NCI-H146 treated with DMSO at 0.1 percent for 48 hours (cell line): ENCODE measurements around the gene MICAL3.
"Not testable (repeated sequence)": the region's sequence is repeated elsewhere in the genome, so short reads cannot be mapped to it uniquely, and the experiment has no call there.

Experiments
- DNase-seq: peaks from one replicate; lab custom pipeline; 2025; ENCODE audit not compliant: unreplicated experiment; lab: John Stamatoyannopoulos, UW

The MICAL3 gene

DNA sequence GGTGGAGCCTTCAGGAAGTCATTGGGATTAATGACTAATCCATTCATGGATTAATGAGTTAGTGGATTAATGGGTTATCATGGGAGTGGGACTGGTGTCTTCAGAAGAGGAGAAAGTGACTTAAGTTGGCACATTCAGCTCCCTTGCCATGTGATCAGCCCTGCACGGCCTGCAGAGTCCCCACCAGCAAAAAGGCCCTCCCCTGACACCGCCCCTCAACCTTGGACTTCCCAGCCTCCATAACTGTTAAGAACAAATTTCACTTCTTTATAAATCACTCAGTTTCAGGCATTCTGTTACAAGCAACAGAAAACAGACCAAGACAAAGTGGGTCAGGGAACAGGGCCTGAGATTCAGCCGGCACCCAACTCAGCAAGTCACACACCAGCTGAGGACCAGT is 85.3 kb downstream of the MICAL3 start:
- no peak for DNase-seq

- no peak for DNase-seq
Measured at GRCh38 chr22:17938484-17938924, 85.9 kb downstream of the MICAL3 start.

- DNase-seq, result not testable (repeated sequence)
Measured at GRCh38 chr22:17932457-17932856, 91.9 kb downstream of the MICAL3 start.

DNA sequence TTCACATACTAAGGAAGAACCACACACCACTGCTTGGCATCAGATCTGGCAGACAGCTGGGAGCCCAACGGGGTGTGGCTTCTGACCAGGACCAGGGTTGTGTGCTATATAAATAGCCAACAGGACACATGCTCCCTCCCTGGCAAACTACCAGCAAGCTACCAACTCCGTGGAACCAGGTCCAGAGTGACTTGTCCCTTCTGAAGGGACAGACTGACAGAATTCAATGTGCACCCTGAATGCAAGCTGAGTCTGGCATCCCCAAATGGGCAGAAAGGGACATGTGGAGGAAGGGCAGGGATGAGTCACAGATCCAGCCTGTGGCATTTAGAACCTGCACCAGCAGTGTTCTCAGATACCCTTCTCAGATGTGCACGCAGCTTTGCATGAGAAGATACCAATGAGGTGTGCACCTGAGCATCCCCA is 92.9 kb downstream of the MICAL3 start:
- DNase-seq, result no peak

DNA sequence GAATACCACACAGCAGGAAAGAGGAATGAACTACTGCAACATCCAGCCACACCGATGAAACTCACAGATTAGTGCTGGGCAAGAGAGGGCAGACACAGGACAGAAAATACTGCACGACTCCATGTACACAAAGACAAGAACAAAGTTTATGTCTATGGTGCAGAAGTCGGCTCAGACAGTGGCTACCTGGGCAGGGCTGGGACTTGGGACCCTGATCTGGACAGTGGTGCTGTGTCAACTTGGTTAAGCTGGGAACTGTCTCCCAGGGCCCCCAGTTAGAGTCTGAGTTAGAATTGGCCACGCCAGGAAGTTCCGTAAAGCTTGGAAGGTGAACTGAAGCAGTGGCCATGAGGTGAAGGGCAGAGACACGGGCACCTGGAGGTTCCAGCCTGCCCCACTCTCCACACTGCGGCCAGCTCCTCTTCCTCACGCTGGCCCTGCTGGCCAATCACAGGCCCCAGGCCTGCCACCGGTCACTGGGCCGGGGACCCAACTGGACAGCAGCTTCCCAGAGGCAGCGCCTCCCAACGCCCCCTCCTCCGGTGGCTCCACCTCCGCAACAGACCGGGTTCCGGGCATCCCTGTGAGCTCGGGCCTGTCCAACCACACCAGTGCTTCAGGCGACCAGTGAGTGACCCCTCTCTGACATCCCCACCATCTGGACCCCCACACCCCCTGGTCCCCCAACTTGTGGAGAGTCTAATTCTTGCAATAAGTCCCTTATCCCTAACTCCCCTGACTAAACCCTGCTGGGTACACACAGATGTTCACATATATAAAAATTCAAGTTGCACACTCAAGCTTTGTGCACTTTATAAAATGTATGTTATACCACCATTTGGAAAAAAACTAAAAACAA is 93.7 kb downstream of the MICAL3 start:
- no peak for DNase-seq

- DNase-seq, result no peak
Measured at GRCh38 chr22:17929909-17930308, 94.5 kb downstream of the MICAL3 start.

DNA sequence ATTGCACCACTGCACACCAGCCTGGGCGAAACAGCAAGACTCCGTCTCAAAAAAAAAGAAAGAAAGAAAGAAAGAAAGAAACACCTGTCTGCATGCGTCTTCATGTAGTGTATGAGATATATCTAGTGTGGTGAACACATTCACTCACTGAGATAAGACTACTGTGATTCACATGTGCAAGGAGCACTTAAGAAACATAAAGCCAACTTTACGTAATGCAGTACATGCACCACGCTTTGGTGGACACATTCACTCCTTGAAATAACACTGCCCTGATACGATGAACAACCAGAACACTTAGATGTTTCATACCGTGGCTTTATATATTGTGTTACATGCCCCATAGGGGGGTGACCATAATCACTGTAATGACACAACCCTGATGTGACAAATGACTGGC is 96.0 kb downstream of the MICAL3 start:
- DNase-seq, result no peak

DNA sequence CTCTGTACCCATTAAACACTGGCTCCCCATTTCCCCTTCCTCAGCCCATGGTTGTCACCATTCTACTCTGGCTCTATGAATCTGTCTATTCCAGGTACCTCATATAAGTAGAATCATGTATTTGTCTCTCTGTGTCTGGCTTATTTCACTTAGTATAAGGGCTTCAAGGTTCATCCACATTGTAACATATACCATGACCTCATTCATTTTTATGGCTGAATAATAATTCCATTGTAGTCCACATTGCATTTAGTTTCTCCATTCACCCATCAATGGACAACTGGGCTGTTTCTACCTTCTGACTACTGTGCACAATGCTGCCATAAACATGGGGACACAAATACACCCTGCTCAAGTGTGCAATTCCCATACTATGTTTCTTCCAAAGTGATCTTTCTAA is 97.3 kb downstream of the MICAL3 start:
- DNase-seq, result no peak

GRCh38 chr22:17926516-17926915 is 97.8 kb downstream of the MICAL3 start:
- DNase-seq, result no peak

DNA sequence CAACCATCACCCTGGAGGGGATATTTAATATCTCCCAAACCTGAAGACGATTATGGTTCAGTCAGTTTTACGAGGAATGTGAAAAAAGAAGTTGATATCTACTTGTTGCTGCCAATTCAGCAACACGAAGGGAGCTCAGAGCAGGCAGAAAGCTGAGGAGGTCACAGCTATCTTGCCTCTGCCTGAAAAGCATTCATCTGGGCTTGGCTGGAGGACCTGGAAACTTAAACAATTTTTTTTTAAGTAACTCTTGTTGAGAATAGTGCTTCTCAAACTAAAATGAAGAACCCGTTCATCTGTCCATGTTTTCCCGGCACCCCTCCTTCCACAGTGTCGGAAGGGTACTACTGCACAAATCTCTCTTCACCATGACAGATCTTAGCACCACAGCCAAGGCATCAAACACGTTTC is 98.9 kb downstream of the MICAL3 start:
- no peak for DNase-seq

DNA sequence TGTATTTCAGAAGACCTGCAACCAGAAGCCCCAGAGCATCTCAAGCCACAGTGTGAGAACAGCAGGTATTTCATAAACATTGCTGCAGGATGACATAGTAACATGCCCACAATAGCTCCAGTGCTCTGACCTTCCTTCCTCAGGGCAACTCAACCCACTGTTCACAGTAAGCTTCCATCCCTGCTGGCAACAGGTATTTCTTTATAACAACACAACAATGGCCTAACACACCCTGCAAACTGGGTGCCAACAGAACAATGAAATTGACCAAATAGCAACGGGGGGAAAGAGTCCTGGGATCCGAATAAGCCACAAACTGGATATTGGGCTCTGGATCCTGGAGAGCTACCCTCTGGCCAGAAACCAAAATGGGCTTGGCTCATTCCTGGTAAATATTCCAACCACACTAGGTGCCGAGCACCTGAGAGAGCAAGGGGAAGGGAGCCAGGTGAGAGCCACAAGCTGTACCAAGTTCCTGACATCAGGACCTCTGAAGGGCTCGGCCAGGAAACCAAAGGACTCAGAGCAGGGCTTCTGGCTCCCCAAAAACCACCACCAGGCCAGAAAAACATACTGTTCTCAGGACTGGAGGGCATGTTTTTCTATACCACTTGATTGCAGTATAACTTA is 99.5 kb downstream of the MICAL3 start:
- no peak for DNase-seq

DNA sequence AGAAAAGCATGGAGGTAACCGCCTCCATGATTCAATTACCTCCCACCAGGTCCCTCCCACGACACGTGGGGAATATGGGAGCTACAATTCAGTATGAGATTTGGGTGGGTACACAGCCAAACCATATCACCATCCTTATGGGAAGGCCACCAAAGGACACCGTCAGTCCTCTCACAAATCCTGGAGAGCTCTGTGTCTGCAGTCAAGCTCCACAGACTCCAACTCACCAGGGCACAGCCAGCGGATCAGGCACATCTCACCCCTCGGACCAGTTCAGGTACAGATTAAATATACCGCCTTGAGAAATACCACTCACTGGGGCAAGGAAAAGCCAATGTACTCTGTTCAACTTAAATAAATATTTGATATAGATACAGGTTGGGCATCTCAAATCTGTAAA is 100.3 kb downstream of the MICAL3 start:
- no peak for DNase-seq

DNA sequence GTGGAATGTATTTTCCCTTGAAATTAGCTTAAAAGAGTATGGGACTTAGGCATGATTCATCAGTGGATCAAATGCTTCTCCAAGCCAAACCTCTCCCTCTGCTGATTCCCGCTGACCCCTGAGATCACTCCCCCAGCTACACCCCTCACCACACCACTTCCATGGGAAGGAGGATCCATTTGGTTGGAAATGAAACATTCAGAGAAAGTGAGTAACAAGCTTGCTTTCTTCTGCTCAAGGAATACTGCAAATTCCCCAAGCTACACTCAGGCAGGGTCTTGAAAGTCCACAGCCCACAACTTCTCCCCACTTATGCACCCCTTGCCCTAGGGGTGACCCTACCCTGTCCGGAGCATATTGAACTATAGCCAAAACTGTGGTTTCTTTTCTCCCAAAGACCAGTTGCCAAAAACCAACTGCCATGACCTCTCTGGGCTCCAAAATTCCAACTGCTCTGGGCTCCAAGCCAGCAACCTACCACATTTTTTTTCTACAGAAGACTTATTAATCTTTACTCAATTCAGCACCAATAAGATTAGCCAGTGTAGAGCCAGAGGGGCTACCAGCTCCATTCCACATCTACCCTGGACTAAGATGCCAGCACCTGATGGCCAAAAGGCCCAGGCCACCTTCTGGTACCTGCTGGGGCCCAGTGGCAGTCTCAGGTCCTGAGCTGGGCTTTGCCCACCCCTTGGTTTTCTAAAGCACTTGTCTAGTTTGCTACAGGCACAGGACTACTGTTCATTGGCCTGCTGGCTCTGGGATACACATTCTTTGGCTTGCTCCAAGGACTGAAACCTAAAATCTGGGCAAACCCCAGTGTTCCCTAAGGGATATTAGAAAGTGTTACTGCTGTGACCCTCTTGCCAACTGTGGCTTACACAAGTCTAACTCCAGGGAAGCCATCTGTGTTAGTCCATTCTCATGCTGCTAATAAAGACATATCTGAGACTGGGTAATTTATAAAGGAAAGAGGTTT is 101.1 kb downstream of the MICAL3 start:
- no peak for DNase-seq

DNA sequence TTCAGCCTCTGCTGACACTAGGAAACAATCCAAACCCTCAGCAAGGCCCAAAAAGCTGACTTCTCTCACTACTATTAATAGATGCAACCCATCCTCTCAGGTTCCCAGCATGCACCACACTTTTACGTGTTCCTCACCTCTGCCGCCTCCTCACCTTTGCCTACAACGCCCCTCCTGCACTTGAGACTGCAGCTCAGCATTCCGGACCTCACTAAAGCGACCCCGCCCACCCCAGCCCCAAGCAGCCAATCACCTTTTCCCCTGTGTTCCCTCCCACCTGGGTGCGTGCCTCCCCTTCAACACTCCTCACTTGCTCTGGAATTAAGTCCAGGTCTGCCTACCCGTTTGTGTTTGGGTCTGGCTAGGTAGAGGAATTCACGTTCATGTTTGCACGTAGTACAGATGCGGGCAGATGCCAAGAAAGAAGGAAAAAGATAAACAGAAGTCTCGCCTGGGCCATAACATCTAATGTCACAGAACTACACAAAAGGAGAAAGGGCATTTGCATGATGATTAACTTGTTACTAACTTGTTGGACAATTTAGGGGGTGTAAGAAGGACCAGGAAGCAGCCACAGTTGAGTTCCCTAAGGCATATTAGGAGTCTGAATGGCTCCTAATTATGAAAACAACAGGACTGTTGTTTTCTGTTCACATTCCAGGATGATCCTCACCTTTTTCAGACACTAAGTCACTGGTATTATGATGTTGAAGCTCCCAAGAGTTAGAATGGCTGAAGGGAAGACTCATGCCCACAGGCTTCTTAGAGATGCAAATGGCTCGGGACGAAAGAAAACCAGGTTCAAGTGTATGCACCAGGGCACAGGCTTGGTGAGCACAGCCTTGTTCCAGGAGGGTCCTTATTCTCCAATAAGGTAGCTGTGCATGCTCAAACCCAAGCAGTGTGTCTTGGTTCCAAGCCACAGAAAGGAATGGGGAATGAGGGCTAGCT is 102.2 kb downstream of the MICAL3 start:
- no peak for DNase-seq

DNA sequence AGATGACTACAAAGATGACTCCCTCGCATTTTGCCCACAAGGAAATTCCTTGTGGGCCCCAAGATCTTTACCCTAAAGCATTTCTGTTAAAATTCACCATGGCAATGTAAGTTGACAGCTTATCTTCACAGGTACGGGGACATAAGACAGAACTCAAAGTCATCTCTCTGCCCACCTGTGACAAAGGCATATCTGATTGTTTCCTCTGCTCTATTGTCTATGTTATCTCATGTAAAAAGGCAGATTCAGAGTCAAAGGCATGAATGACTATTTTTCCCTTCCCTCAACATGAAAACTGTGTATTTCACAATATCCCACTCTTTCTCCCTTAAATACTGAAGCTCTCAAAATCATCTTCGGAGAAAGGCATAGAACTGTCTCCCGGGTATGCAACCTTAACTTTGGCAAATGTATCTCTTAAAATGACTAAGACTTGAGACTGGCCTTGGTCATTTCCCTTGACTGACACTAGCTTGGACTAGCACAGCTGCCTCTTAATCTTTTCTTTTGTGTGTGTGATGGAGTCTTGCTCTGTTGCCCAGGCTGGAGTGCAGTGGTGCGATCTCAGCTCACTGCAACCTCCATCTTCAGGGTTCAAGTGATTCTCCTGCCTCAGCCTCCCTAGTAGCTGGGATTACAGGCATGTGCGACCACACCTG is 103.2 kb downstream of the MICAL3 start:
- DNase-seq, result no peak

- DNase-seq, result peak; percentile 25
Measured at GRCh38 chr22:17920145-17920605, 104.2 kb downstream of the MICAL3 start.

- peak; percentile 35 for DNase-seq
Measured at GRCh38 chr22:17919276-17920144, 104.9 kb downstream of the MICAL3 start.

DNA sequence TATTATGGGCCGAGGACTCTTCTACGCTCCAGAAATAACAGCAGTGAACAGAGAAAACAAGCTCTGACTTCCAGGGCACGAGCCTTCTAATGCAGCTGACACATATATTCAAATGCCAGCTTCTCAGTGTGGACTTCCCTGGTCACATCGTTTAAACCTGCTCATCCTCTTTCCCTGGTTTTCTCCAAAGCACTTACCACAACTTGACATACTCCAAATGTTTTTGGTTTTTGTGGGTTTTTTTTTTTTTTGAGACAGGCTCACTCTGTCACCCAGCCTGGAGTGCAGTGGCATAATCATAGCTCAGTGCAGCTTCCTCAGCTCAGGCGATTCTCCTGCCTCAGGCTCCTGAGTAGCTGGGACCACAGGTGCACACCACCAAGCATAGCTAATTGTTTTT is 105.5 kb downstream of the MICAL3 start:
- no peak for DNase-seq
